SKM-1 (cell line): ENCODE results near the gene KIF2A.

Source experiments
- DNase-seq: peaks from one replicate; lab custom pipeline; 2025; ENCODE audit not compliant: unreplicated experiment; lab: John Stamatoyannopoulos, UW

Gene KIF2A

DNA sequence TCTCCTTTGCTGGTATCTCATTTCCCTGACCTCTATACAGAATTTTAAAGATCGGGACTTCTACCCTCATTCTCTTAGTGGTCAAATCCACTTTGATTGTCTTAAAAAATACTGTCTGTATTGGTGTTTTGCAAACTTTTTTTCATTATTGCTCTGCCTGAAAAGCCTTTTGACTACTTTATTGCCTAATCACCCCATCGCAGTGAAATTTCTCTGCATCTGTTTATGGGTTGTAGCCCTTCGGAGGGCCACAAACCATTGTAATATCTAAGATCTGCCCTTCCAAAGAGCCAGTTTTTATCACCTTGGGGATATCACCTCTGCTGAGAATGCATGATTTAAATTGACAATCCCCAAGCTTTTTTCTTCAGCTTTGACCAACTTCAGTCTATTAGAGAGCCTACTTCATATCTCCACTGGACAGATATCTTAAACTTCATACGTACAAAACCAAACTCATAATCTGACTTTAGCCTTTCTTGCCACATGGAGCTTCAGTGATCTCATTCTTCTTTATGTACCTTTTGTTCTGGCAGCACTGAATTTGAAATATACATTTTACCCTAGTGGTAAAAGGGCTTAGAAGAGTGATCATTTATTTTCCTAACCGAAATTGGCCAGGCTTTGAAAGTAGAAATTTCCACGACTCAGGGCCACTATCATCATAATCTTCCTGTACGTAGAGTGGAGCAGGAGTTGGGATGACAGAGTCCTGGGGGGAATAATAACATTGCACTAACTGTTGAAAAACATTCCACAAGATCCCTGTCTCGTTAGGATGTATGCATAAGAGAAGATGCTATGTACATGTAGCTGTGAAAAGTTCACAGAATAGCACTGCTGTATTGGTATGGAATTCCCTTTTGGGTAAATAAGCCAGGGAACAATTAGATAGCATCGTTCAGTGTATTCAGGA lies 21.4 kb downstream of the KIF2A start:
- no peak for DNase-seq

DNA sequence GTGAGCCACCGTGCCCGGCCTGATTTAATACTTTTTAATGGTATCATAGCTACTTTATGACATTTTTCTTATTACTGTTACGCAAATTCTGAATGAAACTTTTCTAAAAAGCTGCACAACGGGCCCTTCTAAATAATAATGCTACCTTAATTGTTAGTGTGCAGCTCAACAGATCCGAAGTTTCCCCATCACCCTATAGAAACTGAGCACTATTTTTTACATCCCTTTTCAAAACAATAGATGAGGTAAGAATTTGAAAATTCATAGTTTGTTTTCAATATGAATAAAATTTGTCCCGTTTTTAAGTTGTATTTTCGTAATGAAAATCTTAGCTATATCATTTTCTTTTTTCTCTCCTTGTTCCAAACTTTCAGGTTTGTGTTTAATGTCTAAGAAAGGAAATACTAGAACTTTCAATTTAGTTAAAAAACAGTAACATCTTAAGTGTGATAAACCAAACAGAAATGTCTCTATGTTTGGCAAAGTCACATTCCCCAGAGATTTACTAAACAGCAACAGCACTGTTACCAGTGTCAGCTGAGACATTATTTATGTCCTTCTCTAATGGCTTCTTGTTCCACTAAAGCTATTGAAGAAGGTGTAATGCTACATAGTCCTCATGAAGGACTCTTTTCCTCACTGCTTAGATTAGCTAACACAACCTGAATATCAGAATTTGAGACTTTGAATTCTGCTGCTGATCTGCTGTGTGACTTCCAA lies 22.9 kb downstream of the KIF2A start:
- DNase-seq: no peak

DNA sequence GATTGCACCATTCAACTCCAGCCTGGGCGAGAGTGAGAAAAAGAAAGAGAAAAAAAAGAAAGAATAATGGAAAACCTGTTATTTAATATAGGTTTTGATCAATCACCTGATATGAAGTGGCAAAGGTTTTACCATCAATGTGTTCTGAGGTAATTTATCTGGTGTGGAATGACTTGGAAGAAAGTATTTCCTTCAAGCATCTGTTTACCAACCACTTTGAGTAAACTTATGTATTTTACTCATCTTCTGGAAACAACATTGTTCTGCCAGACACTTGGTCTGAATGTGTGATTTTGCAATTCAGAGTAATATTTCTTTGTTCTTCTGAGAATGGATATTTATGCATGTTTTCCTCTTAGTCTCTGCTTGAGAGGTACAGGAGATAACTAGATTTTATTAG lies 24.3 kb downstream of the KIF2A start:
- no peak for DNase-seq

DNA sequence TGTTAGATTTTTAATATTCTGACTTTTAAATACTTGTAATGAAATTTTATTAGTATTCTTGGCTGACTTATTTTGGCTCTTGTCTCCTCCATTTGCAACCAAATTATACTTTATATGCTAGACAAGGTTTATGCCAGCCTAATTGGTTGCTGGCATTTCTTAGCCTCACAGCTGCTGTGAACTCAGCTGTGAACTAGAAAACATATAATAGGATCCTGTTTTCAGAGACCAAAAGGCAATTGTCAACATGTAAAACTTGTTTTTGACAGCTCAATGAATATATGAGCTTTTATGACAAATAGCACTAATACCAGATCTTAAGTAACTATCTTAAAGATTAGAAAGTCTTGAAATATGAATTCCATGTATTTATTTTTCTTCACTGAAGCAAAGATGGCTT lies 25.9 kb downstream of the KIF2A start:
- no peak for DNase-seq

DNA sequence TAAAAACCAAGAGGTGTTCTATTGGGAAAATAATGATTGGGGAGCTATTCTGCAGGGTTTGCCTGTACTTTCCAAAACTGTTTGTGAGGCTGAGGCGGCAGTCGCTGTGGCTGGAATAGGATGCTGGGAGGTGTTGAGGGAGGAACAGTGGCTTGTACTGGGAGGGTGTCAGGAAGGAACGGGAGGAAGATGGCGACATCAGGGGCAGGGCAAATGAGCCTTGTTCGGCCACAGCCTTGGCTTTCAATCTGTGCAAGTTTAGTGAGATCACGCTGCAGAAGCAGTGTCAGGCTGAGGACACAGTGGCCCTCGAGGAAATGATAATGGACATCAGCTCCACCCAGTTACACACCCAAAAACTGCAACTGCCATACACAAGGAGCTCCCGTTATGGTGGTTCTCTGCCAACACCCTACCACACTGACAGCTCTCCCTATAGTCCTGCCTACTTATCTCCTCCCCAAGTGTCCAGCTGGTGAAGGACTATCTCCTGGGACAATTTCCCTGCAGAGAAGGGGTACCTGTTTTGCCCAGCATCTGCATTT lies 27.3 kb downstream of the KIF2A start:
- DNase-seq: no peak

DNA sequence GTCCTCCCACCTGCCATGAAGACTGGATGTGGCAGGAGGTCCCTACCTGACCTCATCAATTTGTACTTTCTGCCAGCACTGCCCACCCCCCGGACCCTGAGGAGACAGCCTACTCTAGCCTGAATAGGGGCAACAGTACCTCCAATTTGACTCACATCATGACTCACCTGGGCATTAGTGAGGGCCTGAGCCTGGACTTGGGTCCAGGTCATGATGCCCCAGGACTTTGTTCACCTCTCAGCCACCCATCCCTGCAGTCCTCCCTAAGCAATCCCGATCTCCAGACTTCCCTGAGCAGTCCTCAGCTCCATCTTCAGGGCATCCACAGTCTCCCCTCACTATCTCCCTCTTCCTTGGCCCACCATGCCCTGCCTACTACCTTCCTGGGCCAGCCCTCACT lies 28.1 kb downstream of the KIF2A start:
- DNase-seq: no peak

DNA sequence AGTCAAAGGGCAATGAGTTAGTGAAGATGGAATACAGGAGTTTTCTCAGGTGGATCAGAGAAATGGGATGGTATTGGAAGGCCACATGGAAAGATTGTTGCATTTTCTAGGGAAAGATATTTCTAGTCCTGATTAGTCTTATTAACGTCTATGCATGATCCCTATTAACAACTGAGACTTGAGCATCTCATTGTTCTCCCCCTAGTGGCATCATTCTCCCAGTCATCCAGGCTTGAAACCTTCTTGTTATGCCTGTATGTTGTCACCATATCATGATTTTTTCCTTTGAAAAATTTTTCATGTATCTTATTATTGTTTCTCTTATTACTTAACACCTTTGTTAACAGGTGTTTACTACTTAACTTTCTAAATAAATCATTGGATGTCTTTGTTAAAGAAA lies 34.4 kb downstream of the KIF2A start:
- no peak for DNase-seq

DNA sequence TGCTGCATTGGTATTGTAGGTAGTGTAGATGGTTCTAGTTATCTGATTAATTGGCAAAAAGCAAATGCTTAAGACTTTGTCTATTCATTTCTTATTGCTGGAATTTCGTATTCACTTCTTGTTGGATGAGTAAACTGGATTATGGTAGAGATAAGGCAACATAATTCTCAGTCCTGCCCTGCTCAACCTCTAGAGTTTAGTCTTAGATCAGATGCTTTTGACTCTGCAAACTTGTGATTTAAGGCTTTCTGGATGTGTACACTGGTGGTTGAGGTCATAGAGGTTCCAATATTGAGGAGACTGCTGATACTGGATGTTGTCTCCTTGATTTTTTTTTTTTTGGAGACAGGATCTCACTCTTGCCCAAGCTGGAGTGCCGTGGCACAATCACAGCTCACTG lies 35.0 kb downstream of the KIF2A start:
- DNase-seq: no peak

DNA sequence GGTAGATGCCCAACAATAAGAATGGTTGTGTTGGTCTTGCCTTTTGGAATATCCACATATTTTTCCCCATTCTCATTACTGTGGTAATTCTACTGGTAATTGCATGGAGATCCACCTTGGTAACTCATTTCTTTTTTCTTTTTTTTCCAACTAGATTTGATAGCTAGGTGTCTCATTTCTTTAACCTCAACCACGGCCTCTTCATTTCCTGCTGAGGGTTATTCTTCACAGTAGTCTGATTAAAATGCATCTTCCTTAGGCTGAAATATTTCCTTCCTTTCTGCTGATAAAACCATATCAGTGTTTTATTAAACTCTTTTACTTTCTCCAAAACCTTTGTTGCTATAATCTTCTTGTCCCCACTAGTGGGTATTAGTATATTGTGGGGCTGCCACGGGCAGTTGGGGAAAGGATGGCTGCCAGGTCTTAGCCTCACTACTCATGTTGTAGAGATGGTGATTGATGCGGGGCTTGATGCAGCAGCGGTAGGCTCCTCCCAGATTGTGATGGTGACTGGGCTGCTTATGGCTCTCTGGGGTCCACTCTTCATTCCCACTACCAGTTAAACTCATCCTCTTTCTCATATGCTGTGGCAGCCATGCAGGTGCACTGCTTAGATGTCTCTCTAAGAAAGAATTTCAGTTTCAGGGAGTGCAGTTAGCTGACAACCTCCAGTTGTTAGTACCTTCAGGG lies 35.9 kb downstream of the KIF2A start:
- no peak for DNase-seq

DNA sequence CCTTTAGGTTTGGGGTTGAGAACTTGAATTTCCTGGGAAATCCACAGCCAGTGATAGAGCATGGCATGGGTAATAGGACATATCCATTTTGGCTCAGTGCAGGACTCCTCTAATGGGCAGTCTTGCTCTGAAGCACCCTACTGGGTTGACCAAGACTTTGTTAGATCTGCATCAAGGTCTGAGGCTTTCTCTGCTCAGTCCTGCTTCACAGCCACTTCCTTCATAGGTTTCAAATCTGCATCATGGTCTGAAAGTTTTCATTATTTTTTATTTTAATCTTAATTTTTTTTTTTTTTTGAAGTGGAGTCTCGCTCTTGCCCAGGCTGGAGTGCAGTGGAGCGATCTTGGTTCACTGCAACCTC lies 36.5 kb downstream of the KIF2A start:
- DNase-seq: no peak

DNA sequence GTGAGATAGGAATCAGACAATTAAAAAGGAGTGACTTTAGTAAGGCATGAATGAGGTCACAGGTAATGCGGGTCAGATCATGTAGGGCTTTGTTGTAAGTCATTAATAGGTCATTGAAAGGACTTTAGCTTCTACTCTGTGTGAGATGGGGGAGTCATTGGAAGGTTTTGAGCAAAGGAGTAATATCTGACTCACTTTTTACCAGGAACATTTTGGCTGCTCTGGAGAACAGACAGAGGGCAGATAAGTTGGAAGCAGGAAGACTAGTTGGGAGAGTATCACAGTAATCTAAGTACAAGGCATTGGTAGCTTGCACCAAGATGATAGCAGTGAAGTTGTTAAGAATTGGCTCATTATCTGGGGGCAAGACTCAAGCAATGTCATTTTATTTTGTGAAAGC lies 37.4 kb downstream of the KIF2A start:
- no peak for DNase-seq

DNA sequence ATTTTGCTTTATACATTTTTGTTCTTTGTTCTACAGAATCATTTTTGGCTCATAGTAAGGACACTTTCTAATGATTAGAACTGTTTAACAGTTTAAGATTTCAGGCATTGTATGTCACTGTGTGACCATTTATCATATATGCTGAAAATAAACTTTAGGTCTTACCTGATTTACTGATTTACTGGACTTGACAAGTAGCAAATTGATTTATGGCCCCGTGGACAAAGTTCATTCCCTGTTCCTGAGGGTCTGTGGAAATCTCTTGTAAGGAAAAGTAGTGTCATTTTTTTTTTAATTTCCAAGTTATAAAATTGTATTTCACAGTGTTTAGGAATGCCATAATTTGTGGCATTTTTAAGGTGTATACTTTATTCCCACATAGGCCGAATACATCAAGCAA lies 40.7 kb downstream of the KIF2A start:
- DNase-seq: no peak

DNA sequence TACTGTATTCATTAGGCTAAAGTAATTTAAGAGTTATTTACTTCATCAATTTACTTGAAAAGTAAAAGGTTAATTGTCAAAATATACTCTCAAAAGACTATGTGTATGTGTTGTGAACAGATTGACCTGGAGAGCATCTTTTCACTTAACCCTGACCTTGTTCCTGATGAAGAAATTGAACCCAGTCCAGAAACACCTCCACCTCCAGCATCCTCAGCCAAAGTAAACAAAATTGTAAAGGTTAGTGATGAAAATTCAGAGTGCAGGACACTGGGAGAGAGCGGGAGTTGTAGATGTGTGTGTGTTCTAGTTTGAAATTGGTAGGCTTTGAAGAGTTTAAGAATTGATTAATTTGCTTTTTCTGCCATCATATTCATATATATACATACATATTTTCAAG lies 41.9 kb downstream of the KIF2A start:
- DNase-seq: no peak

DNA sequence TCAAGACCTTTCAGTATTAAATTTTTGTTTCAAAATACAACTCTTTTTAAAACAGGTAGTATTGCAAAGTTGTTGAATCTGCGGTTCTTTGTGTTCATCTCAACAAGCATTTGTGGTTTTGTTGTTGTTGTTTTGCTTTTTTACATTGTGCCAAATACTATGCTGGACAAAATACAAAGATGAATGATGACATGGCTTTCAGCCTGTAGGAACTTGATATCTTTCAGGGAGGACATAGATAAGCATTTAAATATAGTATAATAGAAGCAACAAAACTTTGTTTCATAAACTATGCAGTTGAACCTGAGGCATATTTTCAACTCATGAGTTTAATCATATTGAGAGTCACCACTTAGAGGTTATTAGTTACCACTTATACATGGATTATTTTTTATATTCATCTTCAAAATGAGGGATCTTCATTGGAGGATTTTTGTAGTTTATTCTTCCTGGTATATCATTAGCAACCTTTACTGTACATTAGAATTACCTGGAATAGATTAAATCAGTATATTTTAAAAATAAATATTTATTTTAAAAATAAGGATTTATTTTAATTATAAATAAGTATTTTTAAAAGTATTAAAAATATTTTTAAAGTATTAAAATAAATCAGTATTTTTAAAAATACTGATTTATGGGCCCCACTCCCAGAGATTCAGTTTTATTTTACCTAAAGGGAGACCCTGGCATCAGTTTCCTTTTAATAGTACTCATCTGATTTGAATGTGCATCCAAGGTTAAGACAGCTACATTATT lies 42.9 kb downstream of the KIF2A start:
- DNase-seq: no peak

DNA sequence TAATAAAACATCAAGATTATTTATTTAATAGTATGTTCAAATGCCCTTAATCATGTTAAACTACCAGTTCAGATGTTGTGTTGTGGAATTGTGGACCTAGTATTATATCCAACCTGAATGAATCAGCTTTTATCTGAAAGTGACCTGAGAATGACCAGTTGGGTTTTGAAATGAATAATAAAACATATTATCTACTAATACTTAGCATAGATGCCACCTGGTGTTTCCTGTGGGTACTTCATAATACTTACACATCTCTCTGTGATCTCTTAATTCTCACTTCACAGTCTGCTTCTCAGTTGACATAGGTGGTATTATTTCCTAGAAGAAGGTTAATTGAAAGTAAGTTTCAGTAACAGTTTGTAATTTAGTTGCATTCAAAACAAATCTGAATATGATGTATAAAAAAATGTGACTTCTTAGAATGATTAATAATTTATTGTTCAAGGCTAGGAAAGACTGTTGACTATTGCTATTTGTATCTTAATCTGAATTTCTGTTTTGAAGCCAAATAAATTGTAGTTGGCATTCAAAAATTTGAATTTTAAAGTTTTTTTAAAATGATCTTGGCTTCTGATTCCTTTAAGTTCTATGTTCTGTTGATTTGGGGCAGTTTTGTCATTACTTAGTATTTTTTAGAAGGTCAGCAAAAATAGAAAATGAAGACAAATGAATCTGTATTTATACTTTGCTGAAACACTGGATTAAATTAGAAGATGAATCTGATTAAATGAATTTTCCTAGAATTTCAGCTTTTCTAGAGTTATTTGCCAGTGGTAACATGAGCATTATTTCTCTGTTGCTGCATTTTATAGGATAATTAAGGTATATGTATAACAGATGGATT lies 48.2 kb downstream of the KIF2A start:
- DNase-seq: peak; percentile 10

DNA sequence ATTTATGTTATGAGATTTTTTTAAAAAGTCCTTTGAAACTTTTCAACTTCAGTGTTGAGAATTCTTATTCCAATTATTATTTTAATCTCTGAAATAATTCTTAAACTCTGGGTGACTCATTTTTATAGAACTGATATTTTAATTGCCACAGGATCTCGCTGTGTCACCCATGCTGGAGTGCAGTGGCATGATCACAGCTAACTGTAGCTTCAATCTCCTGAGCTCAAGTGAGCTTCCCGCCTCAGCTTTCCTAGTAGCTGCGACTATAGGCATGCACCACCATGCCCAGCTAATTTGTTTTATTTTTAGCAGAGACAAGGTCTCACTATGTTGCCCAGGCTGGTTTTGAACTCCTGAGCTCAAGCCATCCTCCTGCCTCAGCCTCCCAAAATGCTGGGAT lies 56.7 kb downstream of the KIF2A start:
- DNase-seq: no peak

DNA sequence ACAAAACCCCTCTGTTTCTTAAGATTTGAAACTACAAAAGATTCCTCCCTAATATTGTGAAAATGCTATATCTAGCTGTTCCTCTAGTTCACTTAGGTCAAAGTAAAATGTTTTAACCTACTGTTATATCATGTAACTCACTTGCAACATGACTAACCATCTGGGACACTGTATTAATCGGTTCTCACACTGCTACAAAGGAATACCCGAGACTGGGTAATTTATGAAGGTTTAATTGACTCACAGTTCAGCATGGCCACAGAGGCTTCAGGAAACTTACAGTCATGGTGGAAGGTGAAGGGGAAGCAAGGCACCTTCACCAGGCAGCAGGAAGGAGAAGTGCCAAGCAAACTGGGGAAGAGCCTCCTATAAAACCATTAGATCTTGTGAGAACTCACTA lies 63.0 kb downstream of the KIF2A start:
- DNase-seq: no peak

DNA sequence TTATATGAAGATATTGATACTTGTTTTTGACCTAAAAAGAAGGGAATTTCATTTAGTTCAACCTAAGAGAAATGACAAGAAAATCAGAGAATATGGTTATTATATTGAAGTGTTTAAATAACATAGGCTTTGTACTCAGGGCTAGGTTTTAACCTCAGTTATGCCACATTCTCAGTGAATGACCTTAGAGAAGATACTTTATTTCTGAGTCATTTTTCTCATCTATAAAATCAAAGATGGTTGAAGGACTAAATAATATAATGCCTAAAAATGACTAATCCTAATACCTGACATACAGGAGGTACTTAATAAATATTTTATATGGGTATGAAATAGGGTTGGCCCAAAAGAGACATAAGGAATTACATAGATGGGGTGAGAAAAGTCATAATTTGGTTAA lies 65.4 kb downstream of the KIF2A start:
- DNase-seq: no peak

DNA sequence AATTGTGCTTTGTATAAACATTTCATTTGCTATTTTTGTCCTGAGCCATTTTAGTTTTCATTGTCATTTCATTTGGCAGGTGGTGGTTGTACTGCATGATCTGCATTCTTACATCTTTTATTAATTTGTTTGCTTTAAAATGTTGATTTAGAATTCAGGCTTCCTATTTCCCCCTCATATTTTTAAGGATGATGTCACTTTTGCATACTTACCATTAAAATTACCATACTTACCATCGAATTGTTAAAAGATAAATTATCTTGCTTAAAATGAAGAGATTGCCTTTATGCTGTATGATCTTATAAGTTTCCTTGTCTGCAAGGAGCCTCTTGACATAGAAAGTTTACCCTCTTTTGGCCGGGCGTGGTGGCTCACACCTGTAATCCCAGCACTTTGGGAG lies 66.6 kb downstream of the KIF2A start:
- DNase-seq: no peak

DNA sequence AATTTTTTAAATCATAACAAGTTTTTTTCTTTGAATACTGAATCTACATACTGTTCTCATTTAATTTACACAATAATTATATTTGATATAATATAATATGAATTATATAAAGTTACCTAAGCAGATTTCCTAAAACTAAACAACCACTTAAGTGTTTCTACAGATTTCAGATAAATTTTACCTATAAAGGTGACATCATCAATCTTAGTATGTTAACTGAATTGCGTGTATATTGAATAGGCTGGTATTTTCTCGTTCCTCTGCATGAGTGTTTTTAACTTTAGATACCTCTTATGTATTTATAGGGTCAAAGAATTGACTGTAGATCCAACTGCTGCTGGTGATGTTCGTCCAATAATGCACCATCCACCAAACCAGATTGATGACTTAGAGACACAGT lies 67.4 kb downstream of the KIF2A start:
- DNase-seq: no peak
